GM12875 (cell line): ENCODE measurements around the gene CHL1.

Experiments
- H3K4me3 ChIP-seq: one replicate; pipeline ENCODE4 v1.5.1; 2011; ENCODE audit warnings: low read depth, low read length, control low read depth
- CTCF ChIP-seq: IDR thresholded peaks from 2 replicates; pipeline ENCODE4 v1.5.1; 2011; ENCODE audit warnings: low read depth, mild to moderate bottlenecking, control low read depth, inconsistent platforms, low read length, moderate library complexity, borderline replicate concordance; ENCODE audit not compliant: insufficient read depth

CHL1 gene

DNA sequence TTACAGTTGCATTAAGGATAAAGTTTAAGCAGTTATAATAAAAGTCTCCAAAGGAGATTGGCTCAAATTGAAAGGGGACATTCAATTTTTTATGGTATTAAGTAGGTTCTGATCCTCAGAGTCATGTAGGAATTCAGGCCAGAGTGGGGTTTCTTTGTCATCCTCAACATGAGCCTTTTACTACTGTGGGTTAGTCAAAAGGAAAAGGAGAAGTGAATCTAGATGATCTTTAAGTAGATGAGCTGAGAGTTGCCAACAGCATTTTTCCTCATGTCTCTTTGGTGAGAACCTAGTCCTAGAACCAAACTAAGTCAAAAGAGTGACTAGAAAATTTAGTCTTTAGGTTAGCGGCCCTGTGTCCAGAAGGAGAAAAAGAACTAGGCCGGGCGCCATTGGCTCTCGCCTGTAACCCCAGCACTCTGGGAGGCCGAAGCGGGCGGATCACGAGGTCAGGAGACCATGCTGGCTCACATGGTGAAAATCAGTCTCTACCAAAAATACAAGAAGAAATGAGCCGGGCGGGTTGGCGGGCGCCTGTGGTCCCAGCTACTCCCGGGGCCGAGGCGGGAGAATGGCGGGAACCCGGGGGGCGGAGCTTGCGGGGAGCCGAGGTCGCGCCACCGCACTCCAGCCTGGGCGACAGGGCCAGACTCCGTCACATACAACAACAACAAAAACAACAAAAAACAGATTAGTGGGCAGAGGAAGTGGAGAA lies 4.2 kb upstream of the CHL1 start:
- TF ChIP-seq CTCF = no peak
- no peak overlapping the region for H3K4me3 ChIP-seq

DNA sequence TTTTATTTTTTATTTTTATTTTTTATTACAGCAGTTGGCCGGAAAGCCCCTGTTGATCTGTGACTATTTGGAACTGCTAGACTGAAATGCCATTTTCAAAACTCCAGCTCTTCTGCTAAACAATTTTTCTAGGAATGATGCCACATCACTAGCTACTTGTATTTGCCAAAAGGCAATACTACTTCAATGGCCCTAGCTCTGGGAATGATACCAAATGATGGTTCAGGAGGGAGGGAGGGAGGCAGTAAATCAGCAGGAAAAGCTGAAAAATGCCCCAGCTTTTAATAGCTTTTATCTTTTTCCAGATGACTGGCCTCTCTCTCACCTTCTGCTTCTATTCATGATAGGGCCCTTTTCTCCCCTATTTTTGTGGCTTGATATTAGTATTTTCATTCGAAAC lies 2.6 kb upstream of the CHL1 start:
- no peak overlapping the region for H3K4me3 ChIP-seq
- TF ChIP-seq CTCF = no peak

DNA sequence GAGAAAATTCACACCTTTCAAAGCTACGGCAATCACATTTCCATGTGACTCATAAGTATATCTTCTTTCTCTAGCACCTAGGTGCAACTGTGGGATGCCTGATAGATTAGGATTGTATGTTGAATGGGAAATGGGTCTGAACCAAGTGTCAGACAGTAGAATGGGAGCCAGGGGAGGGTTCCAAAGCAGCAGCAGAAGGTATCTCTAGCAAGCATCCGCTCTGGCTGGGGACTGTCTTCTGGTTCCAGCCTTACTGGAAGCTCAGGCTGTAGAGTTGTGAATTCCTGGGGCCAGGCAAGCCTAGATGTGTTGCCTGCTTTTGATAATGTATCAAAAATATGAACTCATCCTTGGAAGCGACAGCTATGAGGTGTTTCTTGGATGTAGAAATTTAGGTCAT lies 2.1 kb upstream of the CHL1 start:
- no peak overlapping the region for H3K4me3 ChIP-seq
- TF ChIP-seq CTCF = no peak

DNA sequence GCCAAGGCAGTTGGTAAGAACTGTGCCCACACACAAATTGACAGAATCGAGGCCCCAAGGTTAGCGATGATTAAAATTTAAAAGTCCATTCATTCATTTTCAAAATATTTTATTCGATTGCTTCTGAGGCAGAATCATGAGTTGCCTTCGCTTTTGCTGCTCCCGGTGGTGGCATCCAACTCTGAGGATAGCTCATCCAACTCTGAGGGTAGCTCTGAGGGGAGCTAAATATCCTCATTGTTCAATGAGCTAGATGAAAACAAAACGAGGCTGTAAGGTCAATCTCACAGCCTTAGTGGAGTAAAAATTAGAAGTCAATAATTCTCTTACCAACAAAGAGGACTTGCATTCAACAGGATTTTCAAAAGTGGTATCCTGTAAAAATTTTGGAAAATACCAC lies 897 bp upstream of the CHL1 start:
- TF ChIP-seq CTCF = no peak
- H3K4me3 ChIP-seq = no peak overlapping the region

DNA sequence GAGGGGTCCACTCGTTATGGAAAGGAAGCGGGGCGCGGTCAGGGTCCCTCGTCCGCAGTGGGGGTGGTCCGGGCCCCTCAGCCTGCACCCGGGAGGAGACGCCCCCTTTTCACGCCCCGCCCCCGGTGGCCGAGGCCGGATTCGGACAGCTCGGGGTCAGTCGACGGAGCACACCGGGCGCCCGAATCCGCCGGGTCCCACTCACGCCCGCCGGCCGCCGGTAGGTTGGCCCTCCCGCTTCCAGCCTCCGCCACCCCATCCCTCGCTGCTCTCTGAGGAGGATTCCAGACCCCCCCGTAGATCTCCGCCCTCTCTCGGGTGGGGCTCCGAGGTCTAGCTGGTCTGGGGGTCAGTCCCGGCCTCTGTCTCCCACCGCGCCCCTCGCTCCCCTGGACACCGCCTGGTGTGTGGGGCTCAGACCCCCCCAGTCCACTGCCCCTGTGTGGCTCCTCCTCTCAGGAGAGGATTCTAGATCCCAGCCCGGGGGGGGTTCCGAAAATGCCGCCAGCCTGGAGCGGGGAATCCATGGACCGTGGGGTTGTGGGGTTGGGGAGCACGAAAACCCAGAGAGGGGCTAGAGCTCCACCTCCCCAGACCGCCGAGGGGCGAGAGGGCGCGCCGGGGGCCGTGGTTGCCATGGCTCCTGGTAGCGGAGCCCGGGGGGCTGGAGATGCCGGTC lies 725 bp downstream of the CHL1 start:
- no peak for TF ChIP-seq CTCF
- peak overlapping the region; percentile 33 for H3K4me3 ChIP-seq

DNA sequence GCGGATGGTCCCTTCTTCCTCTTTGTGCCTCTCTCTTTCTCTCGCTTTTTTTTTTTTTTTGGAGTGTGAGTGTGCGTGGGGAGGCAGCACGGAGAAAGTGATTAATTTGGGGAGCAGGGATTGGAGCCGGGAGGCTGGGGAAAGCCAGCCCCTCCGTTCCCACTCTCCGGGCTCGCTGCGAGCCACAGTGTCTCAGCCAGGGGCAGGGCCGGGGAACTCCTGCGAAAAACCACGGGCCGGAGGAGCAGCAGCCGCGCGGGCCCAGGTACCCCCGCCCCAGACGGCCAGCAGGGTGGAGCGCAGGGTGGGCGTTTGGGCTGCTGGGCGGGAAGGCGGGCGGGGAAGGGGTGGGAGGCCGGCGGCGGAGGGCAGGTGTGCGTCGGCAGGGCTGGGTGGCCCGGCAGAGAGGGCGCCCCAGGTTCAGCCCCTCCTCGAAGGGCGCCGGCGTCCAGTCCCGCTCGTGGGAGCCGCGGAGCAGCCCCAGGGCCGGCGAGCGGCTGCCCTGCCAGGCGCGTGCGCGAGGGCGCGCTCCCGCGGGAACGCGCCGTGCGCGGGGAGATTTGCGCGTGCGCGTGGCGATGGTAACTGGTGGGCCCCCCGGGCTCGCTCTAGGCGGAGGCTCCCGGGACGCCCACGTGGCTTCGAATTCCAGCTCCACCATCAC lies 1.4 kb downstream of the CHL1 start:
- TF ChIP-seq CTCF = no peak
- peak overlapping the region; percentile 33 for H3K4me3 ChIP-seq
